Activated T-helper 1 cell treated with anti-CD3 and anti-CD28 coated beads, Interleukin-2, amount 50 U/mL, for 16 hours (primary cell): ENCODE results near the gene AGAP1.
"Not testable (repeated sequence)": the region's sequence is repeated elsewhere in the genome, so short reads cannot be mapped to it uniquely, and the experiment has no call there.

Experiments
- DNase-seq, 2 donors: peaks; one replicate each; pipeline ENCODE4 v3.0.0-alpha.2; 2020; ENCODE audit warnings: low read depth in 1 of 2, low spot score in 1 of 2

AGAP1 gene

DNA sequence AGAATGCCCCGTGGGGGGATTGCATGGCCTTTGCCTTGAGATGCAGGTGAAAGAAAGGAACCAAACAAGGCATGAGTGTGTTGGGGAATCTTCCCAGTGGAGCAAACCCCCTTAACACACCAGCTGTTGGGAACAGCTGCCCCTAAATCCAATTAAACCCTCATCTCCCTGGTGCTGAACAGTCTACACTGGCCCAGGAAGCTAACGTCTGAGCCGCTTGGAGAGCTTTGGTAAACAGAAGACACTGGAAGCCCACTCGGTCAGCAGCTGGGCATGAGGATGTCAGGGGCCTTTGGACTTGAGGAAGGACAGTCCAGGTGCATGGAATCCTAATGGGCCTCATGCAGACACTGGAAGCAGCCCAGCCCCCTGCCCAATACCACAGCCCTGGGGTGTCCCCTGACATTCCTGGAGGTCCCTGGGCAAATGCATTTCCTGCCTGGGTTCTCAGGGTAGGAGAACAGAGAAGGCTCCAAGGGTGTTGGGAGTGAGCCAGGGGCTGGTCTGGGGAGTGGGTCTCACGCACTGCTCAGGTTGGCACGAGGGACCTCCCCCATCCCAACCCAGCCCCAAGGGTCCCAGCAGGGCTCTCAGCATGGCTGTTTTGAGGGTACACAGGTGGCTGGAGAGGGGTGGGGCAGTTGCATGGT is 636.6 kb downstream of the AGAP1 start:
- no peak for DNase-seq

GRCh38 chr2:236131073-236131692 is 637.3 kb downstream of the AGAP1 start:
- DNase-seq: no peak

GRCh38 chr2:236133410-236134012 is 639.7 kb downstream of the AGAP1 start:
- DNase-seq: no peak

GRCh38 chr2:236136538-236136937 is 642.7 kb downstream of the AGAP1 start:
- no peak for DNase-seq

DNA sequence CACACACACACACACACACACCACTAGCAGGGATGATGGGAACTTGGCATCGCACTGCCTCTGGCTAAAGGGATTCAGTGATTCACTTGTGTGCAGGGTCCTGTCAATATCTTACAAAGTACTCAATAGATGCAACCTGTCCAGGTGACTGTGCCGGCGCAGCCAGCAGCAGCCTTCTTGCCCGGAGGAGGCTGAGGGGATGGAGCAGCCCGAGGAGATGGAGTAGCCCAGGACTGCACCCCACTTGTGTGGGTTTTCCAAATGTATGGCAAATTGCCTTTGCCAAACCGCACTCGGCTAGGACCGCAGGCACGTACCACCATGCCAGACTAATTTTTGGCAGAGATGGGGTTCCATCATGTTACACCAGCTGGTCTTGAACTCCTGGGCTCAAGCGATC is 643.2 kb downstream of the AGAP1 start:
- DNase-seq: no peak

- DNase-seq: not testable (repeated sequence)
Measured at GRCh38 chr2:236141616-236142015, 647.8 kb downstream of the AGAP1 start.

DNA sequence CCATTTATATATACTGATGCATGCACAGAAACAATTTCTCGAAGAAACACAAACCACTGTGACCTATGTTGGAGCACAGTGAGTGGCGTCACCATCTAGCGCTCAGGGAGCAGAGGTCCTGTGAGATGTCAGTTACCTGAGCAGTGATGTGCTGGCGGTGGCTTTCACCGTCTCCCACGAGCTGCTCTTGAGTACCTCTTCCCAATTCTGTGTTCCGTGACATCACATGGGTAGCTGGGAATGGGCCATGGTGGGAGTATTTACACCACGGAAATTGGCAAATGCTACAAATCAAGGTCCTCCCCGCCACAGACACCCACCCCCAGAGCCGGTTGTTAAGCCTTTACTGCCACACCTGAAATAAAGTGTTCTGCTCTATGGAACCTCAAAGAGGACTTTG is 650.0 kb downstream of the AGAP1 start:
- DNase-seq: no peak

- no peak for DNase-seq
Measured at GRCh38 chr2:236146436-236146835, 652.6 kb downstream of the AGAP1 start.

DNA sequence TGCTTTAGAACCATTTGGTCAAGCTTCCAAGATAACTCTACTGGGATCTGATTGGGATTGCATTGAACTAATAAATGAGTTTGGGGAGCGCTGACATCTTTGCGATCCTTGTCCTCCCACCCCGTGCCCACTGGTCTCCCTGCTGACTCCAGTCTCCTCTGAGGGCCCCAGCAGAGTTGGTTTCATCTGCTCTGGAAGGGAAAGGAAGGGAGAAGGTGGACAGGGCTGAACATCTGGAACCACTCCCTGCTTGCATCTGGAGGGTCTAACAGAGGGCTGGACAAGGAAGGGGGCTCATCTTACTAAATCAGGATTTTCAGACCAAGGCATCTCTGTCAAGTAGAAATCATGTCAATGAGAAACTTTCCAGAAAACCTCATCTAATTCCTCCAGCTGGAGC is 661.6 kb downstream of the AGAP1 start:
- no peak for DNase-seq

DNA sequence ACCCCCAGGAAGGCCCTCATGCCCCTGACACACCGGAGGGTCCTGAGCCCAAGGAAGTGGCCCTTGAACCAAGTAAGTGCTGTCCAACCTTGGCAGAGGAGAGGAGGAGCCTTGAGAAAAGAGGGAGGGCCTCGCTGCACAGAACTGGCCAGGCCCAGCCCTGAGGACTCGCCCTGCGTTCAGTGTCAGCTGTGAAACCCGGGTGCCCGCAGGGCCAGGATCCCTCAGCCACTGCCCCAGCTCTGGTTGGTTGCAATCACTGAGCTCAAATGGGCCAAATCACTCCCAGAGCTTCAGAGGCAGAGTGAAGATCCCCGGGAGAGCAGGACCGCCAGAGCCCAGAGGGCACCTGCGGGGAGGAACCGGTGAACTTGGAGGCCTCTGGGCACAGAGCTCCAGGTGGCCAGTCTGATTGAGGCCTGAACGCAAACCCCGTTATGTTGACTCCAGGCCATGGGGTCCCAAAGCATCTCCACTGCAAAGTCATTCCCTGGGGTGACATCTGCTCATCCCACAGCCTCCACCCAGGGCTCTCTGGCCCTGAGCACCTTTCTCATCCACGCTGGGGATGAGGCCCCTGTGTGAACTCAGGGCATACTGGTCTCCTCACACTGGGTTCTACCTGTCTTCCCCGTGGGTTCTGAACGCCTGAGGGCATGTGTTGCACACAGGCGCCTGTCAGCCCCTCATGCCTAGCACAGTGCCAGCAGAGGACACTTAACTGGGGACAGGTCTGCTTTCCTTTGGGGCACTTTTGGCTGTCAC is 662.4 kb downstream of the AGAP1 start:
- no peak for DNase-seq

GRCh38 chr2:236156860-236157194 is 663.0 kb downstream of the AGAP1 start:
- DNase-seq: no peak

DNA sequence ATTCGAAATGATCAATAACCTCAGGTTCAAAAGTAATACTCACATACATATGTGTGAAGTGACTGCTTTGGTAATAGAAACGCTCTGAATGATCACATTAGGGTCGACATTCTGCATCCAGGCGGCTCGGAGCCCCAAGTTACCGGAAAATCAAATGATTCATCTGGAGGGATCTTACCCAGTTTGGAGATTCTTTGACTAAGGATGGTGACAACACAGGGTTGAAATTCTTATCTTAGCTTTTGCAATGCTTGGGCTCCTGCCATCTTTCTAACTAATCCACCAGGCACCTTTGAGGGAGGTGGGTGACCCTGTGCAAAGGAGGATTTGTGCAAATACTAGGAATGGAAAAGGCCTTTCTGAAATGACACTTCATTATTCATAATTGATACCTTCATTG is 663.5 kb downstream of the AGAP1 start:
- DNase-seq: no peak

- DNase-seq: no peak
Measured at GRCh38 chr2:236157815-236158498, 664.1 kb downstream of the AGAP1 start.

DNA sequence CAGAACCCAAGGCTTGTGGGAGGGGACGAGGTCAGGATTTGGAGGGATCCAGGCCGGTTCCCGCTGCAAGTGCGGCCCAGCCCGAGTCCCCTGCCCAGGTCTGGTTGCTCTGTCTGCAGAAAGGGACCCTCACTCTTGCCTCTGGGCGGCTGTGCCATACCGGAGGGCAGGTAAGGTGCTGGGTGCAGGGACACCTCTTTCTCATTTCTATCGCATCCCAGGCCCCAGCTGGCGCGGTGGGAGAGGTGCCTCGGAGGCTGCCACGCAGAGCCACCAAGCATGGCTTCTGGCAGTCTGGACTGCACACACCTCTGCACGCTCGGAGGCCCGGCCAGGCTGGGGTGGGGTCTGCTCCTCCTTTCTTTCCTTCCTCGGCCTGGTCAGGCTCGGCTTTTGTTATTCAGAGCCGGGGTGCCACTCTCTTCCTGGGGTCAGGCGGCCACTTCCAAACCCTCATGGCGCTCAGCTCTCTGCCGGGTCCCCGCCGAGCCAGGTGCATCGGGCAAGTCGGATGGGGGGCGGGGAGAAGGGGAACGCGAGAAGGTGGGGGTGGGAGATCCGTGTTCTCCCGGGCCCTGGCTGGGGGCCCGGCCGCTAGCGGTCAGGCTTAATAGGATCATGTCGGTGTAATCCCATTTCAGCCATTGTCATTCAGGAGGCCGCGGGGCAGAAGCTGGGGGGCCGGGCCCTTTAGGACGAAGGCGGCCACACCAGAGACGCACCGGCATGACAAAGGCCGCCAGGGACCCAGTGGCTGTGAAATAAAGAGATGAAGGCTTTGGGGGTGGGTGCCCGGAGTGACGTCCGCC is 665.3 kb downstream of the AGAP1 start:
- DNase-seq: no peak

DNA sequence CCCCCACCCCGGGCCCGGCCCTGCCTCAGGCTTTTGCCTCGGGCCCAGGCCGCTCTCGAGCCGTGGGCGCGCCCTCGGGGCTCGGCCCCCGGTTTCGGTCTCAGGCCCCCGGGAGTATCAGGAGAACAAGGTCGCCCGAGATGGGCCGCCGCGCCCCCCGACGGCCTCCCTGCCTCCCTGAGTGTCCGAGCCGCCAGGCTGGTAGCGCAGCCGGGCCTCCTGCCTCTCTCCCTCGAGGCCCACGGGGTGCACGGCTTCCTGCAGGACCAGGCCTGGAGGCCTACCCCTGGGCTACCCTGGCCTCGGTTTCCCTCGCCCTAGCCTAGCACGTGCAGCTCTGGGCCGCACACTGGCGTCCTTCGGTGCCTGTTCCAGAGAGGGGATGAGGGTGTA is 665.9 kb downstream of the AGAP1 start:
- DNase-seq: no peak

DNA sequence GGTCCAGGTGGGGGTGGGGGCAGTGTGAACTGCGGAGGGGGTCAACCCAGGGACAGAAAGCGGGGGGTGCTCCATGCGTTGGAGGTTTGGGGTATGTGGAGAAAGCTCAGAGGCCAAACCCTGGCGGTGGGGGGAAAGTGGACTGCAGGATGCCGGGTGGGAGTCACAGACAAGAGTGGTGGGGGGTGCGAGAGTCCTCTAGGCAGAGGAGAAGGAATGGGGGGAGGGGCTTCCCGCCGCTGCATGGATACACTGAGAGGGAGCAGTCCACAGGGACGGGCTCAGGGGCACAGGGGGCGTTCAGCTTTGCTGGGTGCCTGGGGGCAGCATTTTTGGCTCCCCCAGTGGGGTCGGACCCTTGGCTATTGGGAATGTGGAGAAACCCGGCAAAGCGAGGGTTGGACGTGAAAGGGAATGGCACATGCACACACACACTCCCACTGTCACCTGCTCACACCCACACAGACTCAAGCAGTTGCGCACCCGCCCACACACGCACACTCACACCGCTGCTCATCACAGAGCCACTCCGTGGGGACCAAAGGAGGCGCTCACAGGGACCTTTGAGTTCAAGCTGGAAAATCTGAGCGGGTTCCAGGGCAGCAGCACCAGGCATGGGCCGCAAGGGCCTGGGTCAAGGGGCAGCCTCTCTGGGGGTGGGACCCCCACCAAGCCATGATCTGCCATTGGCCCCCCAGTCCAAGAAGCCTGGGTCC is 666.7 kb downstream of the AGAP1 start:
- DNase-seq: no peak

GRCh38 chr2:236161082-236161462 is 667.2 kb downstream of the AGAP1 start:
- no peak for DNase-seq

DNA sequence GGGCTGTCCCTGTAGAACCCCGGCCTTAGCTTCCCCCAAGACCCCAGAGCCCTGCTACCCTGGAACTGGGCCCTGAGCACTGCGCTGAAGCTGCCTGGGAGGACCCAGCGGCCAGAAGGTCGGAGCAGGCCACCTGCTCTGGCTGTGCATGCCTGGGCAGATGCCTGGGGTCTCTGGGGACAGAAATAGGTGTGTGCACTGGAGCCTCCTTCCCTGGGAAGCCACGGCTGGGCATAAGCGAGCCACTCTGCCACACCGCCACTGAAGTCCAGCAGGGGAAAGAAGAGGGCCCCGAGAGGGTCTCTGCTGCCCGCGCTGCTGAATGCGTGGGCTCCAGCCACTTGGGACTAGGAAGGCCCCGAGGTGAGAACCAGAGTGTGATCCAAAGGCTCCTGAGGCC is 667.7 kb downstream of the AGAP1 start:
- no peak for DNase-seq

DNA sequence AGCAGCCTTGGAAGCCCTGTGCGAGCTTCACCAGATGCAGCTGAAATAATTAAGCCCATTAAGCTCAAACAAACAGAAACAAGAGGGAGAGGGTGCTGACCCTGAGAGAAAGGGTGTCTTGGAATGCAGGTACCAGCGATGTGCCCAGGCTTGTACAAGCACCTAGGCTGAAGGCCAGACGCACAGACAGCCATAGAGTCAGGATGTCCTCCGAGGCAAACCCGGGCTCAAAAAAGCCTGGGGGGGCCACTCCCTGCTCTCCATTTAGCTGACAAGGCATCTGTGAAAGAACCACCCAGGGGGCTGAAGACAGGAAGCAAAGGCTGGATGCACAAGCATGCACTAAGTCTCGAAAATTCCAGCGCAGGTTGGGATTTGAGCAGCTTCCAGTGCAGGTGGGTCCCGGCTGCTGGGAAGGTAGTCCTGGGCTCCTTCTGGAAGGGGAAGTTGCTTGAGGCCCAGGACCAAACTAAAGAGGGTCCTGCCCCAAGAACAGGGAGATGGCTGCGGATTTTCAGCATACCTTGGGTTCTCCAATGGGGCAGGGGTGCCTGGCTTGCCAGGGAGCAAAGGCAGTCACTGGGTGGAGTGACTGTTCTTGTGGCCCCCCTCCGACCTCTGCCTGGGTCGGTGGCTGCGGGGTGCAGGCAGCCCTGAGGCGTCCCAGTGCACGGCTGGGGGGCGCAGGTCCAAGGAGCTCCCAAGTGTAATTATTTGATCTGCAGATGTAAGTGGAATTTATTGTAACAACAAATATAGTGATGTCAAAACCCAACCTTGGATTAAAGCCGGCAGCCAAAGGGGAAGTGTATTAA is 668.4 kb downstream of the AGAP1 start:
- DNase-seq: no peak
